HepG2 (cell line): ENCODE results near the gene STIP1. TPM values are rescaled to one million over a fixed set of nuclear protein-coding genes. Genes with fewer than 3 reads are reported as not detected.
A peak's percentile ranks its signal among the peaks of the same experiment; 100 is the strongest.

ENCODE experiments used
- AHR ChIP-seq: IDR thresholded peaks from 2 replicates; pipeline ENCODE4 v1.6.1; 2018; ENCODE audit warnings: missing genetic modification reagents, missing compliant biosample characterization
- ATF1 ChIP-seq: IDR thresholded peaks from 2 replicates; pipeline ENCODE4 v1.6.1; 2016; ENCODE audit warnings: mild to moderate bottlenecking, control low read depth
- BCL3 ChIP-seq: sonication (generic); formaldehyde crosslinking; IDR thresholded peaks from 2 replicates; pipeline ENCODE4 v1.5.1; 2020; ENCODE audit warnings: mild to moderate bottlenecking, missing genetic modification reagents, moderate library complexity
- CHD2 ChIP-seq: IDR thresholded peaks from 2 replicates; pipeline ENCODE4 v1.6.1; 2011; ENCODE audit warnings: low read depth, low read length, improper control_type of control experiment
- EEA1 ChIP-seq: sonication (generic); formaldehyde crosslinking; IDR thresholded peaks from 2 replicates; pipeline ENCODE4 v1.5.1; 2020; ENCODE audit warnings: mild to moderate bottlenecking, missing genetic modification reagents, borderline replicate concordance
- EED ChIP-seq: sonication (generic); formaldehyde crosslinking; IDR thresholded peaks from 2 replicates; pipeline ENCODE4 v1.5.0; 2020; ENCODE audit warnings: mild to moderate bottlenecking, missing genetic modification reagents
- HHEX ChIP-seq: IDR thresholded peaks from 2 replicates; pipeline ENCODE4 v1.6.1; 2016; ENCODE audit warnings: control low read depth
- KAT7 ChIP-seq: IDR thresholded peaks from 2 replicates; pipeline ENCODE4 v1.6.1; 2018; ENCODE audit warnings: borderline replicate concordance, missing compliant biosample characterization
- KLF12 ChIP-seq: sonication (generic); formaldehyde crosslinking; IDR thresholded peaks from 2 replicates; pipeline ENCODE4 v1.4.0; 2020; ENCODE audit warnings: missing genetic modification reagents, borderline replicate concordance
- LRRFIP1 ChIP-seq: sonication (generic); formaldehyde crosslinking; conservative IDR thresholded peaks from 2 replicates; pipeline ENCODE4 v1.4.0; 2020; ENCODE audit warnings: missing genetic modification reagents
- NCOA1 ChIP-seq: sonication (generic); formaldehyde crosslinking; IDR thresholded peaks from 2 replicates; pipeline ENCODE4 v1.9.0; 2021; ENCODE audit warnings: missing genetic modification reagents
- NFE2 ChIP-seq: sonication (generic); formaldehyde crosslinking; IDR thresholded peaks from 2 replicates; pipeline ENCODE4 v1.4.0; 2020; ENCODE audit warnings: missing genetic modification reagents
- NRL ChIP-seq: sonication (generic); formaldehyde crosslinking; IDR thresholded peaks from 2 replicates; pipeline ENCODE4 v1.5.0; 2020; ENCODE audit warnings: missing genetic modification reagents, mild to moderate bottlenecking, moderate library complexity, borderline replicate concordance
- PHF8 ChIP-seq: sonication (generic); formaldehyde crosslinking; IDR thresholded peaks from 2 replicates; pipeline ENCODE4 v1.5.0; 2020; ENCODE audit warnings: missing genetic modification reagents
- POLR2G ChIP-seq: fragments of 200-400 bp; formaldehyde crosslinking; IDR thresholded peaks from 2 replicates; pipeline ENCODE4 v1.6.1; 2018; ENCODE audit warnings: mild to moderate bottlenecking, low read depth, low read length, moderate library complexity
- TOE1 ChIP-seq: sonication (generic); formaldehyde crosslinking; IDR thresholded peaks from 2 replicates; pipeline ENCODE4 v1.4.0; 2020; ENCODE audit warnings: mild to moderate bottlenecking, missing genetic modification reagents
- ZBTB21 ChIP-seq: sonication (generic); formaldehyde crosslinking; IDR thresholded peaks from 2 replicates; pipeline ENCODE4 v1.4.0; 2020; ENCODE audit warnings: missing genetic modification reagents
- ZHX2 ChIP-seq, 2 experiments: sonication (generic) in 1 of 2; formaldehyde crosslinking in 1 of 2; IDR thresholded peaks; 2 replicates each; pipeline versions ENCODE4 v1.6.1 to v1.9.0; 2014 to 2022; ENCODE audit warnings: antibody characterized with exemption in 1 of 2, borderline replicate concordance in 1 of 2, inconsistent platforms in 1 of 2, low read depth in 1 of 2, missing genetic modification reagents in 1 of 2
- ZNF335 ChIP-seq: sonication (generic); formaldehyde crosslinking; IDR thresholded peaks from 2 replicates; pipeline ENCODE4 v1.4.0; 2020; ENCODE audit warnings: missing genetic modification reagents
- ZNF484 ChIP-seq: sonication (generic); formaldehyde crosslinking; IDR thresholded peaks from 2 replicates; pipeline ENCODE4 v1.5.1; 2020; ENCODE audit warnings: mild to moderate bottlenecking, low read depth, missing genetic modification reagents, borderline replicate concordance
- polyA plus RNA-seq, 8 experiments: library from polyadenylated mRNA; depleted of rRNA in 3 of 8; stranded (reverse) in 7 of 8; unstranded in 1 of 8; fragments of >200 nt; fragmentation: Illumina TruSeq in 4 of 8; extraction: Trizol in 4 of 8; gene quantifications; 2 replicates each; pipeline versions ENCODE4 v1.2.1 to v1.2.3, GENCODE V29; 2011 to 2016; ENCODE audit warnings: low read depth in 4 of 8, missing spikeins in 1 of 8, mixed read lengths in 1 of 8; ENCODE audit not compliant: insufficient read depth in 1 of 8
- total RNA-seq, 5 experiments: library from RNA; depleted of rRNA; stranded (reverse); fragments of >200 nt; fragmentation: Illumina TruSeq; extraction: Trizol; gene quantifications; 2 replicates each; pipeline ENCODE4 v1.2.3, GENCODE V29; 2016; ENCODE audit warnings: low read depth in 1 of 5

Gene STIP1
- total and polyA plus RNA-seq, 2 of the 13 experiments (the other 11 are each of a cell fraction or from before 2014, with no cell fraction given): 81.1 to 217 TPM

- TF ChIP-seq NFE2 (CRISPR knock-in tag) (no peak), NCOA1 (CRISPR knock-in tag) (no peak; the same call in 1 of the 2 replicates), KLF12 (CRISPR knock-in tag) (peak; percentile 83; the same call in 1 of the 2 replicates), CHD2 (no peak), KAT7 (CRISPR knock-in tag) (no peak), PHF8 (CRISPR knock-in tag) (peak; percentile 65; the same call in 1 of the 2 replicates), ZHX2 (IDR thresholded peaks at IDR 0.05; ENCODE audit: low read depth) (peak; percentile 77), ZHX2 (CRISPR knock-in tag; IDR thresholded peaks at IDR 0.05; ENCODE audit: borderline replicate concordance) (no peak), ZNF484 (CRISPR knock-in tag) (no peak), TOE1 (no peak), LRRFIP1 (no peak), BCL3 (CRISPR knock-in tag) (peak; percentile 81; the same call in 1 of the 2 replicates), EED (CRISPR knock-in tag) (0 out of 2 replicates have a peak, but pooled peaks have one; percentile 36), HHEX (CRISPR knock-in tag) (no peak), ZBTB21 (CRISPR knock-in tag) (0 out of 2 replicates have a peak, but pooled peaks have one; percentile 8), ZNF335 (CRISPR knock-in tag) (peak; percentile 39; the same call in 1 of the 2 replicates), EEA1 (no peak), NRL (CRISPR knock-in tag) (0 out of 2 replicates have a peak, but pooled peaks have one; percentile 51), AHR (CRISPR knock-in tag) (no peak; the same call in 1 of the 2 replicates), ATF1 (CRISPR knock-in tag) (peak; percentile 86), POLR2G (peak; percentile 96)
Observed at GRCh38 chr11:64240435-64241240, 54.7 kb downstream of the STIP1 start, which contains the start of gene FKBP2 (continued).
